Left lung (tissue), 10 donors: ENCODE measurements around the gene UGT1A5. TPM values are rescaled to one million over a fixed set of nuclear protein-coding genes. Genes with fewer than 3 reads are reported as not detected.

ENCODE experiments used
- ATAC-seq: fragments of 200-7000 bp; cut with Tn5 transposase; one replicate; pipeline ENCODE4 v1.9.1; 2020; ENCODE audit warnings: moderate library complexity
- DNase-seq, 4 donors: peaks; one replicate each; pipeline ENCODE4 v3.0.0-alpha.2; 2013 to 2020
- H3K27ac ChIP-seq, 2 donors: fragments of 200-600 bp; sonication (generic) in 1 of 2; one replicate each; pipeline versions ENCODE4 v1.5.0 to v1.8.0; 2020 to 2021
- H3K27me3 ChIP-seq, 2 donors: fragments of 200-600 bp; sonication (generic) in 1 of 2; one replicate each; pipeline versions ENCODE4 v1.5.0 to v1.8.0; 2020 to 2021
- H3K36me3 ChIP-seq, 2 donors: fragments of 200-600 bp; sonication (generic) in 1 of 2; one replicate each; pipeline versions ENCODE4 v1.5.0 to v1.8.0; 2020 to 2021
- H3K4me1 ChIP-seq, 2 donors: fragments of 200-600 bp; one replicate each; pipeline ENCODE4 v1.8.0; 2021
- H3K4me3 ChIP-seq, 2 donors: fragments of 200-600 bp; sonication (generic) in 1 of 2; one replicate each; pipeline versions ENCODE4 v1.5.0 to v1.8.0; 2020 to 2021; ENCODE audit warnings: mild to moderate bottlenecking in 1 of 2
- H3K9me3 ChIP-seq, 2 donors: fragments of 200-600 bp; sonication (generic) in 1 of 2; one replicate each; pipeline versions ENCODE4 v1.5.0 to v1.8.0; 2020 to 2021
- intact Hi-C, 2 donors: fragments of 100-400 bp; cut with DNase I; formaldehyde crosslinking; loops; one replicate each; pipeline versions ENCODE4 v1.11.2 to v1.14.2; 2022
- polyA plus RNA-seq, 6 donors: library from polyadenylated mRNA; unstranded; fragments of 120-200 nt; gene quantifications; one replicate each; pipeline ENCODE4 v1.2.1, GENCODE V29; 2013; ENCODE audit not compliant: insufficient read length in 6 of 6
- total RNA-seq, 2 donors: library from RNA; stranded (reverse); fragmentation: NEBNext Ultra II Directional; extraction: Animal tissue kit (Norgen Biotek cat#: 25700); gene quantifications; one replicate each; pipeline ENCODE4 v1.2.1, GENCODE V29; 2021
- TF ChIP-seq, protein P1 (sequence below), 2 donors: fragments of 200-600 bp; sonication (generic) in 1 of 2; IDR thresholded peaks; one replicate each; pipeline versions ENCODE4 v1.5.0 to v1.8.0; 2021; ENCODE audit warnings: antibody characterized with exemption in 2 of 2
- donor health status: DM: no; HTN: yes; CAD: no.
- donor health status: DM: no; HTN: no; CAD: no.

UGT1A5 gene
- total and polyA plus RNA-seq, 8 donors = 0.10 TPM; not detected in 7

DNA sequence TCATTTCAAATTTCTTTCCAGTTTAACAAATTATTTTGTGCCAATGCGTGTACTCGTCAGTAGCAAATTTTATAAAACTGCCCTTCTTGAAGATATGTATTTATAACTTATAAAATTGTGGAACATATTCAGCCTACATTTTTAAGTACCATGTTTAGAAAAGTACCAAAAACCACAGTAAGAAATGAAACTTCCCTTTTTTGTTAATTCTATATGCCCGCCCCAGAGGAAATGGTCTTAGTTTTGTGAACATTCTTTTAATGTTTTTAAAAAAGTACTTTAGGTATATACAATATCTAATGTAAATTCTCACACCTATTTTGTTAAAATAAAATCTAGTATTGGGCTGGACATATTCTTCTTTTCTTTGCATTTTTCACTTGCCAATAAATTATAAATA lies 39.8 kb upstream of the UGT1A5 start:
- Histone ChIP-seq H3K36me3 (no peaks in the 10 kb centered on the region), H3K27ac (no peak overlapping the region), H3K9me3 (no peaks in the 10 kb centered on the region), H3K4me3 (no peak overlapping the region), H3K4me1 (no peaks in the 10 kb centered on the region), H3K27me3 (no peaks in the 10 kb centered on the region)
- no peak for ATAC-seq
- intact Hi-C loops = no loop called here
- TF ChIP-seq, protein P1, sequence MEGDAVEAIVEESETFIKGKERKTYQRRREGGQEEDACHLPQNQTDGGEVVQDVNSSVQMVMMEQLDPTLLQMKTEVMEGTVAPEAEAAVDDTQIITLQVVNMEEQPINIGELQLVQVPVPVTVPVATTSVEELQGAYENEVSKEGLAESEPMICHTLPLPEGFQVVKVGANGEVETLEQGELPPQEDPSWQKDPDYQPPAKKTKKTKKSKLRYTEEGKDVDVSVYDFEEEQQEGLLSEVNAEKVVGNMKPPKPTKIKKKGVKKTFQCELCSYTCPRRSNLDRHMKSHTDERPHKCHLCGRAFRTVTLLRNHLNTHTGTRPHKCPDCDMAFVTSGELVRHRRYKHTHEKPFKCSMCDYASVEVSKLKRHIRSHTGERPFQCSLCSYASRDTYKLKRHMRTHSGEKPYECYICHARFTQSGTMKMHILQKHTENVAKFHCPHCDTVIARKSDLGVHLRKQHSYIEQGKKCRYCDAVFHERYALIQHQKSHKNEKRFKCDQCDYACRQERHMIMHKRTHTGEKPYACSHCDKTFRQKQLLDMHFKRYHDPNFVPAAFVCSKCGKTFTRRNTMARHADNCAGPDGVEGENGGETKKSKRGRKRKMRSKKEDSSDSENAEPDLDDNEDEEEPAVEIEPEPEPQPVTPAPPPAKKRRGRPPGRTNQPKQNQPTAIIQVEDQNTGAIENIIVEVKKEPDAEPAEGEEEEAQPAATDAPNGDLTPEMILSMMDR (IDR thresholded peaks at IDR 0.05) = no peak
- DNase-seq = no peak

DNA sequence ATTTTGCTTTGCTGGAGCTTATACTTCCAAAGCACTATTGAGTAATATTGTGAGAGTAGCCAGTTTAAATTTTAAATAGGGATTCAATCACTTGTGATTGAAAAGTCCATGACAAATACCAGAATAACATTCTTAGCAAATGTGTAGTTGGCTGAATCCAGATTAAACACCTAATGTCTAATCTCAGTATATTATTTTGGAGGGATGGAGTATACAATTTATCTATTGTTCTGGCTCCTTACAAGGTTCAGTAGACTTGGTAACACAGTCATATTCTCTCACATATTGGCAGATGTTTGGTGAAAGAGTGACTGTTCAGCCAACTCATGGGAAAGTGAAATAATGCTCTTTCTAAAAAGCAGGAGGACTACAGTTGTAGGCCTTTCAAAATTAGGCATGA lies 38.8 kb upstream of the UGT1A5 start:
- DNase-seq (no peak), ATAC-seq (no peak)
- Histone ChIP-seq H3K4me3 (no peak overlapping the region), H3K27ac (no peak overlapping the region), H3K9me3 (no peaks in the 10 kb centered on the region), H3K27me3 (no peaks in the 10 kb centered on the region), H3K4me1 (no peaks in the 10 kb centered on the region), H3K36me3 (no peaks in the 10 kb centered on the region)
- intact Hi-C loops = no loop called here
- TF ChIP-seq, protein P1 (IDR thresholded peaks at IDR 0.05) = no peak

DNA sequence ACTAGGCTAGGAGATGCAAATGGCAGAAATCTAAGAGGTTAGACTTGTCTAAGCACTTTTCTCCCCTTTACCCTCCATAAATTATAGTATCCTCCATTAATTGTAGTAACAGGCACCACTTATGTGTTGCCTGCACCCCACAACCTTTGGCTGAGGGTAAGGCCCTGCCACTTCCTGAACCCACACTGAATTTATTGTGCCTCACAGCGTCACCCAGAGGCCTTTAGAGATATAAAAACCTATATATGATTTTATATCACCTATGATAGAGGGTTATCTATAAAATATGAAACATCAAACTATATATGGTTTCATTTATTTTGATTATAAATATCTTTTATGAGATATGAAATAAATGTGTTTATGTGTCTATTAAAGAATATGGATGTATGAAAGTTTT lies 38.4 kb upstream of the UGT1A5 start:
- Histone ChIP-seq H3K9me3 (no peaks in the 10 kb centered on the region), H3K27ac (no peak overlapping the region), H3K27me3 (no peaks in the 10 kb centered on the region), H3K4me1 (no peaks in the 10 kb centered on the region), H3K4me3 (no peak overlapping the region), H3K36me3 (no peaks in the 10 kb centered on the region)
- DNase-seq = no peak
- TF ChIP-seq, protein P1 (IDR thresholded peaks at IDR 0.05) = no peak
- no peak for ATAC-seq
- intact Hi-C loops = no loop called here

DNA sequence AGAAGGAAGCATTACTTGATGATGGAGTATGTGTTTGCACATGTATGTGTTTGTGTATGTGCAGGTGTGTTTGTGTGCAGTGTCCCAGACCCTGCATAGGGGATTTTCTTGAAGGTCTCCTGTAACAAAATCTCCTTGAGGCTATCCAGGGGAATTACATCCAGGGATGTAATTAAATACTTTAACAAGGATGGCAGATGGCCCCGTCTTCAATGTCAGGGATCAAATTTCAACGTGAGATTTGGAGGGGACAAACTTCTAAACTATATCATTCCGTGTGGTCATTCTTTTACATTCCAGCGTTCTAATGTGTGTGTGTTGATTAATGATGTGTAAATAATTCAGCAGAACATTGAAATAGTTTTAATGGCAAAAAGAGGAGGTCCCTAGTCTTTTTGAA lies 37.7 kb upstream of the UGT1A5 start:
- H3K27ac ChIP-seq = no peak overlapping the region
- DNase-seq = no peak
- H3K4me1 ChIP-seq = no peaks in the 10 kb centered on the region
- TF ChIP-seq, protein P1 (IDR thresholded peaks at IDR 0.05) = no peak
- H3K27me3 ChIP-seq = no peaks in the 10 kb centered on the region
- no peak overlapping the region for H3K4me3 ChIP-seq
- H3K36me3 ChIP-seq = no peaks in the 10 kb centered on the region
- intact Hi-C loops = no loop called here
- no peaks in the 10 kb centered on the region for H3K9me3 ChIP-seq
- ATAC-seq = no peak

DNA sequence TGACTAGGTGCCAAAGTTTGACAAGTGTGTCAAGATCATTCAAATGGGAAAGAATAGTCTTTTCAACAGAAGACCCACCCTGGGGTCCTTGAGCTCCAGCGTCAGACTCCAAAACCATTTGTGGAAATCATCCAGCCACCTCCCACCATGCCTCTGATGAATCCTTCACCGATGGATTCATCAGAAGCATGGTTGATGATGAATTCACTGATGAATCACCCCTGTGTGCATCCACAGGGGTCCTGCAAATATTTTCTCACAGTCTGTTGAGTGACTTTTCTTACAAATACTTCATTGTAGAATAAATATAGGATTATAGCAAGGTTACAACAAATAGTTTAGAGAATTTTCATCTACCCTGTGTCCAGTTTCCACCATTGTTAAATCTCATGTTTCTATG lies 36.7 kb upstream of the UGT1A5 start:
- TF ChIP-seq, protein P1 (IDR thresholded peaks at IDR 0.05) = no peak
- no peak for DNase-seq
- intact Hi-C loops = no loop called here
- Histone ChIP-seq H3K36me3 (no peaks in the 10 kb centered on the region), H3K27me3 (no peaks in the 10 kb centered on the region), H3K4me3 (no peak overlapping the region), H3K27ac (no peak overlapping the region), H3K4me1 (no peaks in the 10 kb centered on the region), H3K9me3 (no peaks in the 10 kb centered on the region)
- ATAC-seq = no peak
